ENCODE data around the gene PRKCZ. TPM values are rescaled to one million over a fixed set of nuclear protein-coding genes. Genes with fewer than 3 reads are reported as not detected.

The PRKCZ gene
- total RNA-seq, 1 donor from 2014 or later, result 37.6 TPM

DNA sequence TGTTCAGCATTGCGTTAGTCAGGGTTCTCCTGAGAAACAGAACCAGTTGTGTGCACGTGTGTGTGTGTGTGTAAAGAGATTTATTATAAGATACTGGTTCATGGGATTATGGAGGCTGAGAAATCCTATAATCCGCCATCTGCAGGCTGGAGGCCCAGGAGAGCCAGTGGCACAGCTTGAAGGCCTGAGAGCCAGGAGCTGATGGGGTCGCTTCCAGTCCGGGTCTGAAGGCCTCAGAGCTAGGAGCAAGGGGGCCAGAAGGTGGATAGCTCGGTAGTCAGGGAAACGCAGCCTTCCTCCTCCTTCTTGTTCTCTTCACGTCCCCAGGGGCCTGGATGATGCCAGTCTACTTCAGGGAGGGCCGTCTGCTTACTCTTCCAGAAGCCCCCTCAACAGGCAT, 106.7 kb downstream of the PRKCZ start:
- Histone ChIP-seq H3K27me3 (ENCODE audit: control insufficient read depth, insufficient read depth, low read length) (no peaks in the 10 kb centered on the region), H3K4me3 (ENCODE audit: low read depth, low read length) (no peak overlapping the region), H3K36me3 (ENCODE audit: control insufficient read depth, insufficient read depth, low read length) (no peaks in the 10 kb centered on the region)
- TF ChIP-seq, protein P1, sequence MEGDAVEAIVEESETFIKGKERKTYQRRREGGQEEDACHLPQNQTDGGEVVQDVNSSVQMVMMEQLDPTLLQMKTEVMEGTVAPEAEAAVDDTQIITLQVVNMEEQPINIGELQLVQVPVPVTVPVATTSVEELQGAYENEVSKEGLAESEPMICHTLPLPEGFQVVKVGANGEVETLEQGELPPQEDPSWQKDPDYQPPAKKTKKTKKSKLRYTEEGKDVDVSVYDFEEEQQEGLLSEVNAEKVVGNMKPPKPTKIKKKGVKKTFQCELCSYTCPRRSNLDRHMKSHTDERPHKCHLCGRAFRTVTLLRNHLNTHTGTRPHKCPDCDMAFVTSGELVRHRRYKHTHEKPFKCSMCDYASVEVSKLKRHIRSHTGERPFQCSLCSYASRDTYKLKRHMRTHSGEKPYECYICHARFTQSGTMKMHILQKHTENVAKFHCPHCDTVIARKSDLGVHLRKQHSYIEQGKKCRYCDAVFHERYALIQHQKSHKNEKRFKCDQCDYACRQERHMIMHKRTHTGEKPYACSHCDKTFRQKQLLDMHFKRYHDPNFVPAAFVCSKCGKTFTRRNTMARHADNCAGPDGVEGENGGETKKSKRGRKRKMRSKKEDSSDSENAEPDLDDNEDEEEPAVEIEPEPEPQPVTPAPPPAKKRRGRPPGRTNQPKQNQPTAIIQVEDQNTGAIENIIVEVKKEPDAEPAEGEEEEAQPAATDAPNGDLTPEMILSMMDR (IDR thresholded peaks at IDR 0.05; ENCODE audit: insufficient read depth, low read length, poor library complexity, severe bottlenecking), result no peak
- DNase-seq (ENCODE audit: low read depth), result no peak

DNA sequence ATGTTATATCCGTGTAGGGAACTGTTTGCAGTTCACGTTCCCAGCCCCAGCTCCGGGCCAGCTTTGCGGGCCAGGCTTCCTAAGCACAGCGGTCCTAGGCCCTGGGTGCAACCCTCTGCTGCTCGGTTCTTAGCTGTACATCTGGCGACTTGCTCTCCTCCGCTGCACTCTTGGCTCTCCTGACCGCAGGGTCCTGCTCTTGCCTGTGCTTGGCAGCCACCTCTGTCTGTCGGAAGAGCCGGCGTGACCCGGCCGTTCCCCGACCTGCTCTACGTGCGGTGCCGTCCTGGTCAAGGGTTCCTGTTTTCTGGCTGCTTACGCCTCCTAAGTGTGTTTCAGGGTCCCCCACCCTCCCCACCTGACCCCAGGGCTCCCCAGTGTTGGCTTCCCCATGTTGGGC, 107.6 kb downstream of the PRKCZ start:
- no peak for DNase-seq (ENCODE audit: low read depth)
- no peaks in the 10 kb centered on the region for H3K36me3 ChIP-seq (ENCODE audit: control insufficient read depth, insufficient read depth, low read length)
- H3K4me3 ChIP-seq (ENCODE audit: low read depth, low read length), result no peak overlapping the region
- H3K27me3 ChIP-seq (ENCODE audit: control insufficient read depth, insufficient read depth, low read length), result no peaks in the 10 kb centered on the region
- TF ChIP-seq, protein P1 (IDR thresholded peaks at IDR 0.05; ENCODE audit: insufficient read depth, low read length, poor library complexity, severe bottlenecking), result no peak

DNA sequence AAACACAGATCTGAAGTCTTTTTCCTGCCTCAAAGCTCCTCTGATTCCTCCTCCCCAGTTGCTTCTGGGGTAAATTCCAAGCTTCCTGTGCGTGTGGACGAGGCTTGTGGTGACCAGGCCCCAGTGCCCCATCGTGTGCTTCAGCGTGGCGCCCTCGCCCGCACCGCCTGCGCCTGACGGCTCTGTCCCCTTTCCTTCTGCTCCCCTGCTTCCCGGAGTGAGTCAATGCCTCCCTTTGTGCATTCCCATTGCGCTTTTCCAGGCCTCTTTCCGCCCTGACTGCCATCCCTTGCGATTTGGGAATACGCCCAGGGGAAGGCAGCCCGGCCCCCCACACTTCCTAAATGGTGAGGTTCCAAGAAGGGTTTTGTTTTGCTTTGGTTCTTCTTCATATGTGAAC, 108.1 kb downstream of the PRKCZ start:
- Histone ChIP-seq H3K4me3 (ENCODE audit: low read depth, low read length) (no peak overlapping the region), H3K27me3 (ENCODE audit: control insufficient read depth, insufficient read depth, low read length) (no peaks in the 10 kb centered on the region), H3K36me3 (ENCODE audit: control insufficient read depth, insufficient read depth, low read length) (no peaks in the 10 kb centered on the region)
- DNase-seq (ENCODE audit: low read depth), result no peak
- TF ChIP-seq, protein P1 (IDR thresholded peaks at IDR 0.05; ENCODE audit: insufficient read depth, low read length, poor library complexity, severe bottlenecking), result no peak

DNA sequence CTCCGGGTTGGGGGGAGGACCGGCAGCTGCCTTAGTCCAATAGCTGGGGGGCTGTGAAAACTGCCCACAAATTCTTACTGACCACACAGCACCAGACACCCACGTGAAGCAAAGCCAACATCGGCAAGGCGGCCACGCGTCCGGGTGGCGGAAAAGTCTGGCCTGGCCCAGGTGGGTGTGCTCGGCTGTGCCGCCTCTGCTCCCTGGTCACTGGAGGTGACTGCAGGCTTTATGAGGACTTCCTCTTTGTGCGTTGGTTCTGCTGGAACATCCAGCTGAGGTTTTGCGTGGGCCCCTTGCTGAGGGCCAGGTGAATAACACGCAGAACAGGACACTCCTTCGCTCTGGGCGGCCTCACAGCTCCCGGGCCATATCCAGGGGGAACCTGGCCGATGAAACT, 108.9 kb downstream of the PRKCZ start:
- H3K36me3 ChIP-seq (ENCODE audit: control insufficient read depth, insufficient read depth, low read length), result no peaks in the 10 kb centered on the region
- H3K4me3 ChIP-seq (ENCODE audit: low read depth, low read length), result no peak overlapping the region
- DNase-seq (ENCODE audit: low read depth), result no peak
- no peaks in the 10 kb centered on the region for H3K27me3 ChIP-seq (ENCODE audit: control insufficient read depth, insufficient read depth, low read length)
- TF ChIP-seq, protein P1 (IDR thresholded peaks at IDR 0.05; ENCODE audit: insufficient read depth, low read length, poor library complexity, severe bottlenecking), result no peak

DNA sequence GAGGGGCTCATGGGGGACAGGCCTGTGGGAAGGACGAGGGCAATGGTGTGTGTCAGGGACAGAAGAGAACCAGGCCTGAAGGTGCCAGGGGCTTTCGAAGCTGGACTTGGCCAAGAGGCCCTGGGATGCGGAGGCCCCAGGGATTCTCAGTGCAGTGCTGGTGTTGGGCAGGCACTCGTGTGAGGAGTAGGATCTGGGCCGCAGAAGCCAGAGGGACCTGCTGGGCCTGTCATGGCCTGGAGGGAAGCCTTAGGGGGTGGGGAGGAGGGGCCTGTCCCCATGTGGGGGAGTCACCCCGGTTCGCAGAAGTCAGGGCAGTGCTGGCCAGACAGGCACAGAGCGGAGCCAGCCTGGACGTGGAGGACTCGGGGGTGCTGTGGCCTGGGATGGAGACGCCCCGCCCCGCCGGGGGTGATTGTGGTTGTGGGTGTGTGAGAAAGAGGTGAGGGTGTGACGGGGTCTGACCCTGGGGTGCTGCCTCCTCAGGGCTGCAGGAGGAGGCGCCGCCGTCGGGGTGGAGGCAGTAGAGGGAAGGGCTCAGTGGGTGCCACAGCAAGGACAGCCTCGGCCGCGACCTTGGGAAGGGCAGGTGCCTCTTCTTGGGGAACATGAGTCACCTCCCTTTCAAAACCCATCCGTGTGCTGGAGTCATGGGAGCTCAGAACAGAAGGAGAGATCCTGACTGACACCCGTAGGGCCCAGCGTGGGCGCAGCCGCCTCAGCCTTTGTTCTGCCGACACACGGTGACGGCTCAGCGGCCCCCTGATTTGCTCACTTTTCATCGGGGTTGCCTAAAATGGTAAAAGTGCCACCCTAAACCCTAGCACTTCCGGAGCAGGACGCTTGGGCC, 110.5 kb downstream of the PRKCZ start:
- no peak for DNase-seq (ENCODE audit: low read depth)
- H3K27me3 ChIP-seq (ENCODE audit: control insufficient read depth, insufficient read depth, low read length), result no peaks in the 10 kb centered on the region

More for the DNA sequence above, 110.5 kb downstream of the PRKCZ start:
- no peak overlapping the region for H3K4me3 ChIP-seq (ENCODE audit: low read depth, low read length)
- TF ChIP-seq, protein P1 (IDR thresholded peaks at IDR 0.05; ENCODE audit: insufficient read depth, low read length, poor library complexity, severe bottlenecking), result no peak
- no peaks in the 10 kb centered on the region for H3K36me3 ChIP-seq (ENCODE audit: control insufficient read depth, insufficient read depth, low read length)
